HG02885 (cell line): ENCODE results near the gene MYMX.
"Not testable (repeated sequence)": the region's sequence is repeated elsewhere in the genome, so short reads cannot be mapped to it uniquely, and the experiment has no call there.

ENCODE experiments used
- ATAC-seq: cut with Tn5 transposase; IDR thresholded peaks from one replicate; pipeline ENCODE4 v1.9.1; 2021; ENCODE audit warnings: mild to moderate bottlenecking; ENCODE audit not compliant: unreplicated experiment, poor library complexity

The MYMX gene

DNA sequence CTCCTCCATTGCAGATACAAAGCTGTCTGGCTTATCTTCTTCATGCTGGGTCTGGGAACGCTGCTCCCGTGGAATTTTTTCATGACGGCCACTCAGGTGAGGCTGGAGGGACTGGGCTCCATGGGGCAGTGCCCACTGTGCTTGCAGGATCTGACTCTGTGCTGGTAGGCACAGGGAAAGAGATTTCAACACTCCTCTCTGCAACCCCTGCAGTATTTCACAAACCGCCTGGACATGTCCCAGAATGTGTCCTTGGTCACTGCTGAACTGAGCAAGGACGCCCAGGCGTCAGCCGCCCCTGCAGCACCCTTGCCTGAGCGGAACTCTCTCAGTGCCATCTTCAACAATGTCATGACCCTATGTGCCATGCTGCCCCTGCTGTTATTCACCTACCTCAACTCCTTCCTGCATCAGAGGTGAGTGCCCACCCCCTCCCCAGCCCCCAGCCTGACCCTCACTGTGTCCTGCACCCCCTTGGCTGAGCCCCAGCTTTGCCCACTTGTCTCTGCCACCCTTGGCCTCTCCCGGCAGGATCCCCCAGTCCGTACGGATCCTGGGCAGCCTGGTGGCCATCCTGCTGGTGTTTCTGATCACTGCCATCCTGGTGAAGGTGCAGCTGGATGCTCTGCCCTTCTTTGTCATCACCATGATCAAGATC lies 12.8 kb downstream of the MYMX start:
- no peak for ATAC-seq

DNA sequence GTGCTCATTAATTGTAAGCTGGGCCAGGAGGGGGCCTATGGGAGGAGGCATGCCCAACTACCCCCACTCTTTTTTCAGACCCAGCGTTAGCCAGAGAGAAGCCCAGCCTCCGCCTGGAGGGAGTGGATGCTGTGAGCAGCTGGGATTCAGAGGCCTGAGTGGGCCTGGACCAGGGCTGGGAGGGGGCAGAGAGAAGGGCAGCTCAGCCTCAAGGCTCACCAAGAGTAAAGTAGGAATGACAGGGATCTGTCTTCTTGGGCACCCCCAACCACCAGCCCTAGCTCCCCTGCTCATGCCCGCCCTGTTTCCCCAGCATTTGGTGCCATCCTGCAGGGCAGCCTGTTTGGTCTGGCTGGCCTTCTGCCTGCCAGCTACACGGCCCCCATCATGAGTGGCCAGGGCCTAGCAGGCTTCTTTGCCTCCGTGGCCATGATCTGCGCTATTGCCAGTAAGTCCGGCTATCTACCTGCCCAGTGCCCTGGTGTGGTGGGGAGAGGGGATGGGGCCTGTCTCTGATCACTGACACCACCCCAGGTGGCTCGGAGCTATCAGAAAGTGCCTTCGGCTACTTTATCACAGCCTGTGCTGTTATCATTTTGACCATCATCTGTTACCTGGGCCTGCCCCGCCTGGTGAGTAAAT lies 13.4 kb downstream of the MYMX start:
- ATAC-seq: no peak

DNA sequence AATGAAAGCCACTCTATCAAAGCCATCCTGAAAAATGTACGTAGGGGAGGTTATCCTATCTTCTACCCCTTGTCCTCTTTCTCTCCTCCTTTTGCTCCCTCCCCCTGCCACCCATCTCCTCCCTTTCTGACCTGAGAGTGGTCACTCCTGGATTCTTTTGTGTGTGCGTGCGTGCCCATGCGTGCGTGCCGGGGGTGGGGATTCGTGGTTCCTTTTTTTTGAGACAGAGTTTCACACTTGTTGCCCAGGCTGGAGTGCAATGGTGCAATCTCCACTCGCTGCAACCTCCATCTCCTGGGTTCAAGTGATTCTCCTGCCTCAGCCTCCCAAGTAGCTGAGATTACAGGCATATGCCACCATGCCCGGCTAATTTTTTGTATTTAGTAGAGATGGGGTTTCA lies 14.7 kb downstream of the MYMX start:
- ATAC-seq: not testable (repeated sequence)

DNA sequence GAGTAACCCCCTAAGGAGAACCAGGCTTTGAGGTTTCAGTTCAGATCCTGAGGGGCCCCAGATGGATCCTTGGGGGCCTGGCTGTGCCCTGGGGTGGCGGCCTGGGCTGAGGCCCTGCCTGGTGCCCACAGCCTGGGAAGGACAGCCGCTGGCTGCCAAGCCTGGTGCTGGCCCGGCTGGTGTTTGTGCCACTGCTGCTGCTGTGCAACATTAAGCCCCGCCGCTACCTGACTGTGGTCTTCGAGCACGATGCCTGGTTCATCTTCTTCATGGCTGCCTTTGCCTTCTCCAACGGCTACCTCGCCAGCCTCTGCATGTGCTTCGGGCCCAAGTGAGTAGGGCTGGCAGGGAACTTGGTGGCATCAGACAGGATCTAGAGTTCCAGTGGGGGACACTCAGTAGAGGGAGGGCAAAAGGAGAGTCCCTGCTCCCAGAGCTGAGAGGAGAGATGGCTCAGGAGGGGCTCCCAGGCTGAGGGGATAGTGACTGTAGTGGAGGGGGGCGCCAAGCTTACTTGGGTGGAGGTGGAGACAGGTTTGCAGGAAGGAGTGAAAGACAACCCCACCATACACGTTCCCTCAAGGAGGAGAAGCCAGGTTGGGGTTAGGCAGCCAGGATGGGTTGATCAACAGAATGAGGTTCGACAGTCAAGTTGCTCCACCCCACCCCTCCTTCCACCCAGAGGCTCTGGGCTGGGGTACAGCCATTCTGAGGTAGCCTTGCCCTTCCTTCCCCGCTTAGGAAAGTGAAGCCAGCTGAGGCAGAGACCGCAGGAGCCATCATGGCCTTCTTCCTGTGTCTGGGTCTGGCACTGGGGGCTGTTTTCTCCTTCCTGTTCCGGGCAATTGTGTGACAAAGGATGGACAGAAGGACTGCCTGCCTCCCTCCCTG lies 16.2 kb downstream of the MYMX start:
- no peak for ATAC-seq

DNA sequence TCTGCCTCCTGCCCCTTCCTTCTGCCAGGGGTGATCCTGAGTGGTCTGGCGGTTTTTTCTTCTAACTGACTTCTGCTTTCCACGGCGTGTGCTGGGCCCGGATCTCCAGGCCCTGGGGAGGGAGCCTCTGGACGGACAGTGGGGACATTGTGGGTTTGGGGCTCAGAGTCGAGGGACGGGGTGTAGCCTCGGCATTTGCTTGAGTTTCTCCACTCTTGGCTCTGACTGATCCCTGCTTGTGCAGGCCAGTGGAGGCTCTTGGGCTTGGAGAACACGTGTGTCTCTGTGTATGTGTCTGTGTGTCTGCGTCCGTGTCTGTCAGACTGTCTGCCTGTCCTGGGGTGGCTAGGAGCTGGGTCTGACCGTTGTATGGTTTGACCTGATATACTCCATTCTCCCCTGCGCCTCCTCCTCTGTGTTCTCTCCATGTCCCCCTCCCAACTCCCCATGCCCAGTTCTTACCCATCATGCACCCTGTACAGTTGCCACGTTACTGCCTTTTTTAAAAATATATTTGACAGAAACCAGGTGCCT lies 16.9 kb downstream of the MYMX start:
- ATAC-seq: no peak

DNA sequence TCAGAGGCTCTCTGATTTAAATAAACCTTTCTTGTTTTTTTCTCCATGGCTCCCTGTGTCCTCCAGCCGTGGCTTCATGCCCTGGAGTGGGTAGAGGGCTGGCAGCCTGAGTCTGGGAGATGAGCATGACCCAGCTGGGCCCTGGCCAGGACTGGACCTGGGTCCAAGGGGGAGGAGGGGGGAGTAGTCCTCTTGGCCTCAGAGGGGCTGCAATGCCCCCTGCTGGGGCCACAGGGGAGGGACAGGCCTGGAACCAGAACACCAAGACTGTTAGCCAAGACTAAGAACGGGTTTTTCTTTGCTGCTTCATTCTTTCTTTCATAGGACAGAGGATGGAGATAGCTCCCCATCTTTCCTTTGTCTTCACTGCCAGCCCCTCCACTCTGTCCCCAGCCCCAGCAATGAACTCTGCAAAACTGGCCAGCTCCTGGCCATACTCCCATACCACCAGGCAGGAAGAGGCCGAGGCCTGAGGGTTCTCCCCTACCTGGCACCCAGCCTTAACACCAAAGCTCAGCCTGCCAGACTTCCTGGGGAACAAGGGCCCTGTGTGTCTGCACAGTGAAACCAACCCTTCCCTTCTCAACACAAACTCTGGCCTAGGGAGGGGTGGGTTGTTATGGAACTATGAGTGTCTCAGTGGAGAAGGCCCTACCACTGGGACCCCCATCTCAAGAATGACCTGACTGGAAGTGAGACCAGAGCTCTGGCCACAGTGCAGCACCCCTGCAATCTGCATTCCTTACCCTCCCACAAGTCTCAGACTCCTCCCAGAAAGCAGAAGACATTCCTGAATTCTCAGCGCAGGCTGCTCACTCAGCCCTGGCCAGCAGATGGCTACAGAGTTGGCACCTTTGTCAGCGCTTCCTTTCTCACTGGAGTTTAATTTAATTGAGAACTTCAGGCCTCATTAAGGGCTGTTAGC lies 17.6 kb downstream of the MYMX start:
- no peak for ATAC-seq

DNA sequence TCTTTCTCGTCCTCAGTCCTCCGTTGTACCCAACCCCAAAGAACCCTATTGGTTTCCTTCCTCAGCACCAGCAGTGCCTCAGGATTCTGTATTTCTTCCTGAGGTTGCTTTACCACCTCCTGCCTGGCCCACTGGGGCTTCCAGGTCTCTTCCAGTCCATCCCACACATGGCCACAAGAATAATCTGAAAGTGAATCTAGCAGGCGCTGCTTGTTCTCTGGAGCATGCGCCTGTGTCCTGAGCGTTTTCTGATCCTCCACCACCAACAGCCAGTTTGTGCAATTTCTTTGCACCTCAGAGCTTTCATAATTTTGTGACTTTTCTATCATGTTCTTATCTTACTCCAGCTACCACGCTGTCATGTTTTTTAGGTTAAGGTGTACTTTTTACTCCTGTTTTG lies 18.5 kb downstream of the MYMX start:
- ATAC-seq: no peak

DNA sequence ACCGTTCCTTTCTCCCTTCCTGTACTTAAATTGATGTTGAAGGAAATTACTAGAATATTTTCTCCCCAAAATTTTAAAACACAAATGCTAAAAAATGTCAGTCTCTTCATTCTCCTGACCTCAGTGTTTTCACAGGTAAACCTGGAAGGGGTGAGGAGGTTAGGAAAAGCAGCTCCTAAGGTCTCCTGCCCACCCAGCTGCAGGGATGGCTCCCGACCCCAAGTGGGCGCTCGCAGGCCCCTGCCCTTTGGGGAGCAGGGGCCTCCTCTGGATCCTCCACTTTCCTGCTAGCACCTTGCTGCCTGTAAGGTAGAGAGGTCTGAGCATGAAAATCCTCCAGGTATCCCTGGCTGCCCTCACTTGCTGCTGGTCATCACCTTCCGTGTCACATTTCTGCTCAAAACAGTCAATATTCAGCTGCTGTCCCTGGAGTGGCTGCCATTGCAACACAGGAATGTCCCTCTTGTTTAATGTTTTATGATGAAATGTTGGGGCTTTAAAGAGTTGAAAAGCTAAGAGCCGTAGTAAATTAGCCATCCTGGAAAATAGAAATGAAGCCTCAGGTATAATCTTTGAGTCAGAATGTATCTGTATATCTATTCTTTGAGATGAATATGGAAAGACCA lies 19.3 kb downstream of the MYMX start:
- ATAC-seq: no peak

DNA sequence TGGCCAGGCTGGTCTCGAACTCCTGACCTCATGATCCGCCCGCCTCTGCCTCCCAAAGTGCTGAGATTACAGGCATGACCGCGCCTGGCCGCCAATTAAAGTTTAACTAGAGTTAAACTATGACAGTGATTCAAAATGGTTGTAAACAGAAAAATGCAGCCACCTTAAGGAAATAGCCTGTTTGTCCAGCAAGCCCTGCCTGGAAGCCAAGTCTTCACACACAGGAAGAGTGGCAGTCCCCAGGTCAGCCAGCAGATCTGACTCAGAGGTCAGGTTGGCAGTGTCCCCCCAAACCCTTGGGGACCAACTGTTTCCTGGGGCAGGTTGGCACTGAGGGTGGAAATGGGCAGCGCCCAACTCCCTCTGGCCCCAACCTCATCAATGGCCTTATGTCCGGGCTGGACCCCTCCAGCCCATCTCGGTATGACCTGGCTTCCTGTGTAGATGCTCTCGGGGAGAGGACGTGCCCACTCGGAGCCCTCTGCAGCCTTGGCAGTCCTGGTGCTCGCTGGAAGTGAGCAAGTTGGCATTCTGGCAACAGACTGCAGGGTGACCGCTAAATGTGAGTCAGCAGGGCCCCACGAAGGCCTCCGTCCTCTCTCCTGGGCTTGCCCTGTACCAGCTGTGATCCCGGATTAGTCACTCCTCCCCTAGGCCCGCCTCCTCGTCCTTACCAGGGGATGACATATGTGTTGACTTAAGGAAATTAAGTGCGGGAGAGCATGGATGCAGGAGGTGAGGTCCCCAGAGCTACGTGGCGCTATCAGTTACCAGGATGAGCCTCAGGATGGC lies 20.5 kb downstream of the MYMX start:
- ATAC-seq: peak; percentile 59

DNA sequence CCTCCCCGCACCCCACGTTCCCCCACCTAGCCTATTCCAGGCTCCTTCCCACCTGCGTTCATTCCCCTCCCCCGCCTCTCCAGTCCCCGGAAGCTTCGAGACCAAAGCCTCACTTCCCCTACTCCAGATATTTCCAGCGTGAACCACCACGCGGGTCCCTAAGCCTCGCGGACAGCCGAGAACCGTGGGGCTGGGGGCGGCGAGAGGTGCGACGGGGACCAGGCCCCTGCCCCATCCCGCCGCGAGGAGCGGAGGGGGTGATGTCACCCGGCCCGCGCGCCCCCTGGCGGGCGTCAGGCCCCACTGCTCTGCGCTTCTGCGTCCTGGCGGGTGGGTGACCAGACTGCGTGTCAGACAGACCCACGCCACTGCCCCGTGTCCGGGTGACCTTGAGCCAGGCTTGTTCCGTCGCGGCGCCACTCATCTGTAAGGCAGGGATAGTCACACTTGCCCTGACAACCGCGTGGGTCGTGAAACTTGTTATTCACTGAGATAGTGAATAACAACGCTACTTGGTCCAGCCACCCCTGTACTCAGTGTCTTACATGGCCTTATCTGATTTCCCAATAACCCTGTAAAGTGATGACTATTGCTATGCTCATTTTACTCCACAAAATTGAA lies 21.2 kb downstream of the MYMX start:
- ATAC-seq: peak; percentile 88

DNA sequence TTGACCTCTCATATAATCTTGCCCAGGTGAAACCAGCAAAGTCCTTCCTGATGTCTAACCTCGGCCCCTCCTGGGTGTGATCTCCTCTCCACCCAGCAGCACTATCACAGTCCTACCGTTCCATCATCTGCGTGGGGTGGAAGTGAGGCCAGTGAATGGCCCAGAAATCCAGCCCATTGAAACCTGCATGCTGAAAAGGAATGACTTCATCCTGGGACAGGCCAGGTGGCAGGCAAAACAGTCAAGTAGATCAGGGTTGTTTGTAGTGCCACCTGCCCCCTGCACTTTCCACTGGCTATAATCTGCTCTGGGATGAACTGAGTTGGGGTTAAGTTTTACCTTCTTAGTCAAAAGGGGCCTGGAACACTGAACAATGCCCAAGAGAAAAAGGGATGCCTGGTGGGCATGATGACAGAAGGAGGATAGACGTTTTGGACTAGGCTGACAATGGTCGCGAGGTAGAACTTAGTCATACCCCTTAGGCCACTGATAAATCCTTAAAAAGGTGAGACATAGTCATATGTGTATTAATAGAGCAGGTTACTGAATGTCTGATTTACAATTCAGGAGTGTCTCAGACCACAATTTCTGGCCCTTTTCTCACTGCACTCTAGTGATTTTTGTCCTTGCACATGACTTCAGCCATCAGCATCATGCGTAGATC lies 22.1 kb downstream of the MYMX start:
- ATAC-seq: no peak

DNA sequence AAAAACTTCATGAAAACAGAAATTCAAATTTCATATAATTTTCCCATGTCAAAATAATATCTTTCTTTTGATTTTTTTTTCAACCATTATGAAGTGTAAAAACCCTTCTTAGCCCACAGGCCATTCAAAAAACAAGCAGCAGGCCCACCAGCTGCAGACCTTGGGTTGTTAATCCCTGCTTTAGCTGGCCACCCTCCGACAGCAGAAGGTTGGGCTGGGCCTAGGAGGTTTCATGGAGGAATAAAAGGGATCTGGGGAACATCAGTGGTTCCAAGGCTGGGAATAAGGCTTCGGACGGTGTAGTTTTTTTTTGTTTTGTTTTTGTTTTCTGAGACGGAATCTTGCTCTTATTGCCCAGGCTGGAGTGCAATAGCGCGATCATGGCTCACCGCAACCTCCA lies 26.6 kb downstream of the MYMX start:
- no peak for ATAC-seq

DNA sequence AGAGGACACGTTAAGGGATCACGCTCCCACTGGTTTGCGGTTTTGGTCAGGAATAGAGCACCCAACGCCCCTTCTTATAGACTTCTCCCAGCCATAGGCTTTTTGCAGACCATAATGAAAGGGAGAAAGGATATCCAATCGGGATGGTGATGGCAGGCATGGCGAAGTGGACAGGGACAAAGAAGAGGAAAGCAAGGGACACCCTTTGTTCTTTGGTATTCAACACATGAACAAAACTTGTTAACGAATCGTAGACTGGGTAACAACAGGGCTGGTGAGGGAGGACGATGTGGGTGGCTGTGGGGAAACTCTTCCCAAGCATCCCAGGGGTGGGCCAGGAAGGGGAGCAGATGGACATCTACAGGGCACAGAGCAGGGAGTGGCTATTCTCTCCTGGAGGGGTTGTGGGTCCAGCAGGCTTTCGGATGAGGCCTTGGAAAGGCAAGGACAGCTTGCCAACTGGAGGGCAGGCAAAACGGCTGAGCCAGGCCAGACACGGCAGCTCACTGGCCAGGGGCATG lies 28.7 kb downstream of the MYMX start:
- no peak for ATAC-seq

DNA sequence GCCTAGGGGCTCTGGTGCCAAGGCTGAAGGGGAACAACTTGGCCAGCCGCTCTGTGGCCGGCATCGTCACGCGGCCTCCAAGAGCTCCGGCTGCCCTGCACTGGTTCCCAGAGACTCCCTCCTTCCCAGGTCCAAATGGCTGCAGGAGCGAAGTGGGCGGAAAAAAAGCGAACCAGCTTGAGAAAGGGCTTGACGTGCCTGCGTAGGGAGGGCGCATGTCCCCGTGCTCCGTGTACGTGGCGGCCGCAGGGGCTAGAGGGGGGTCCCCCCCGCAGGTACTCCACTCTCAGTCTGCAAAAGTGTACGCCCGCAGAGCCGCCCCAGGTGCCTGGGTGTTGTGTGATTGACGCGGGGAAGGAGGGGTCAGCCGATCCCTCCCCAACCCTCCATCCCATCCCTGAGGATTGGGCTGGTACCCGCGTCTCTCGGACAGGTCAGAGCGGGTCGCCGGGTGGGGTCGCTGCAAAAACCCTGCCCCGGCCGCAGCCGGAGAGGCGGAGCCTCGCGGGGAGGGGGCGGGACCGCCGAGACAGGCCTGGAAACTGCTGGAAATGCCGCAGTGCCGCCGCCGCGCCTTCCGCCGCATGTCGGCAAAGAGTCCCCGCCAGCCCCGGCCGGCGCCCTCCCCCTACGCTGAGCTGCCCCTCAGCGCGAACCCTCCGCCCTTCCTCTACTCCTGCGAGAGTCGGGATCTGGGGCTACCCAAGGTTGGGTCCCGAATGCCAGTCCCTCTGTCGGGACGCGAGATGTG lies 29.4 kb downstream of the MYMX start:
- peak; percentile 62 for ATAC-seq

DNA sequence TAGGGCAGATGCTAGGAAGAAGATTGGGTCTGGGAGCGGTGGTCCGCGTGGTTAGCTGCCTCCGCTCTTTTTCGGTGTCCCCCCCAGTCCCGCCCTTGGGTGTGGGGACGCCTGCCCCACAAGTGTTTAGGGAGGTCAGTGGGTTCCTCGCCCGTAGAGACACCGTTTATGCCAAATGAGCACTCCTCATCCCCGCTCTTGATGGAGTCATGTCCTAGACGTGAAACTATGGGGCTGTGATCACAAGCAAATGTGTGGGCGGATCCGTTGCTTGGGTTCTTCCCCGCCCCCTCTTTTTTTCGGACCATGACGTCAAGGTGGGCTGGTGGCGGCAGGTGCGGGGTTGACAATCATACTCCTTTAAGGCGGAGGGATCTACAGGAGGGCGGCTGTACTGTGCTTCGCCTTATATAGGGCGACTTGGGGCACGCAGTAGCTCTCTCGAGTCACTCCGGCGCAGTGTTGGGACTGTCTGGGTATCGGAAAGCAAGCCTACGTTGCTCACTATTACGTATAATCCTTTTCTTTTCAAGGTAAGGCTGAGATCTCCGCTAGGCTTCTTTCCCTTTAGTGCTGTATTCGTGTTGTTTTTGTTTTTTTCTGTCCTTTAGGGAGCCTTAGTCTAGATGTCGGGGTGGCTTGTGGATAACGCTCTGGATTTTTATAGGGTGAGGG lies 30.1 kb downstream of the MYMX start, which contains the start of gene HSP90AB1:
Gene HSP90AB1, plus strand, starts transcription at position 439 of the 675 bp plus-strand sequence. CDS start 1,529 bp downstream, outside the sequence.
- ATAC-seq: peak; percentile 66
